PFSK-1 (cell line): Measurements from ENCODE around the gene NASP.

Source experiments
- SIN3A ChIP-seq: IDR thresholded peaks from 2 replicates; pipeline ENCODE4 v1.6.1; 2012; ENCODE audit warnings: mild to moderate bottlenecking, low read length, moderate library complexity, borderline replicate concordance; ENCODE audit not compliant: insufficient read depth
- TAF1 ChIP-seq: IDR thresholded peaks from 2 replicates; pipeline ENCODE4 v1.6.1; 2012; ENCODE audit warnings: low read length, control low read depth, borderline replicate concordance; ENCODE audit not compliant: insufficient read depth
- TF ChIP-seq, protein P1 (sequence below), 2 experiments: IDR thresholded peaks; 2 replicates each; pipeline versions ENCODE4 v1.6.1 to v1.8.0; 2011 to 2012; ENCODE audit warnings: low read depth in 2 of 2, low read length in 2 of 2, control low read depth in 1 of 2, inconsistent platforms in 1 of 2, mild to moderate bottlenecking in 1 of 2, moderate library complexity in 1 of 2; ENCODE audit not compliant: insufficient read depth in 1 of 2

DNA sequence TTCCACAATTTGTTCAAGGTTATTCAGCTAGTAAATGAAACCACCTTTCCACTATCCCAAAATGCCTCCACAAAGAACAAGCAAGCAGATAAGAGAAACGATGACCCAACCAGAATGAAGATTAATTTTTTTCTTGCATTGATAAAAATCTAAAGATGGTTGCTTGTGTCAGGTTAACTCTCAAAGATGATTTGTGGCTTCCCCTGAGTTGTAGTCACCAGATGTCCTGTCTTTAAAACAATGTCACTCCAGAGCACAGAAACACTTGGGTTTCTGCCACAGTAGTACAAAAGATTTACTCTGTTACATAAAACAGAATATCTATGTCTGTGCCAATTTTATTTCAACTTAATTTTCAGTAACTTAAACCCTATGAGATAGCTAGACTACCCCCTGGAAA is 51.4 kb downstream of the NASP start:
- TF ChIP-seq TAF1 (no peak), SIN3A (no peak)
- TF ChIP-seq, protein P1, sequence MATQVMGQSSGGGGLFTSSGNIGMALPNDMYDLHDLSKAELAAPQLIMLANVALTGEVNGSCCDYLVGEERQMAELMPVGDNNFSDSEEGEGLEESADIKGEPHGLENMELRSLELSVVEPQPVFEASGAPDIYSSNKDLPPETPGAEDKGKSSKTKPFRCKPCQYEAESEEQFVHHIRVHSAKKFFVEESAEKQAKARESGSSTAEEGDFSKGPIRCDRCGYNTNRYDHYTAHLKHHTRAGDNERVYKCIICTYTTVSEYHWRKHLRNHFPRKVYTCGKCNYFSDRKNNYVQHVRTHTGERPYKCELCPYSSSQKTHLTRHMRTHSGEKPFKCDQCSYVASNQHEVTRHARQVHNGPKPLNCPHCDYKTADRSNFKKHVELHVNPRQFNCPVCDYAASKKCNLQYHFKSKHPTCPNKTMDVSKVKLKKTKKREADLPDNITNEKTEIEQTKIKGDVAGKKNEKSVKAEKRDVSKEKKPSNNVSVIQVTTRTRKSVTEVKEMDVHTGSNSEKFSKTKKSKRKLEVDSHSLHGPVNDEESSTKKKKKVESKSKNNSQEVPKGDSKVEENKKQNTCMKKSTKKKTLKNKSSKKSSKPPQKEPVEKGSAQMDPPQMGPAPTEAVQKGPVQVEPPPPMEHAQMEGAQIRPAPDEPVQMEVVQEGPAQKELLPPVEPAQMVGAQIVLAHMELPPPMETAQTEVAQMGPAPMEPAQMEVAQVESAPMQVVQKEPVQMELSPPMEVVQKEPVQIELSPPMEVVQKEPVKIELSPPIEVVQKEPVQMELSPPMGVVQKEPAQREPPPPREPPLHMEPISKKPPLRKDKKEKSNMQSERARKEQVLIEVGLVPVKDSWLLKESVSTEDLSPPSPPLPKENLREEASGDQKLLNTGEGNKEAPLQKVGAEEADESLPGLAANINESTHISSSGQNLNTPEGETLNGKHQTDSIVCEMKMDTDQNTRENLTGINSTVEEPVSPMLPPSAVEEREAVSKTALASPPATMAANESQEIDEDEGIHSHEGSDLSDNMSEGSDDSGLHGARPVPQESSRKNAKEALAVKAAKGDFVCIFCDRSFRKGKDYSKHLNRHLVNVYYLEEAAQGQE (IDR thresholded peaks at IDR 0.05; ENCODE audit: insufficient read depth in 1 of 2, low read depth in 2 of 2, low read length in 2 of 2) = no peak
